Fibroblast of lung (primary cell): ENCODE measurements around the gene ENTHD1.

Experiments
- CTCF ChIP-seq, 2 donors: IDR thresholded peaks in 1 of 2; conservative IDR thresholded peaks in 1 of 2; 1 replicate in 1 of 2; 2 replicates in 1 of 2; pipeline ENCODE4 v1.5.1; 2011 to 2012; ENCODE audit warnings: low read length in 2 of 2, control low read depth in 1 of 2, inconsistent platforms in 1 of 2, low read depth in 1 of 2, mild to moderate bottlenecking in 1 of 2
- EZH2 ChIP-seq: IDR thresholded peaks from 2 replicates; pipeline ENCODE4 v1.5.1; 2012; ENCODE audit warnings: low read length, control low read depth, mild to moderate bottlenecking; ENCODE audit errors: missing control alignments

GRCh38 chr22:39907047-39907446 is 13.5 kb upstream of the ENTHD1 start:
- TF ChIP-seq CTCF (conservative IDR thresholded peaks at IDR 0.05 in 1 of 2, IDR thresholded peaks at IDR 0.05 in 1 of 2; ENCODE audit: low read depth in 1 of 2, low read length in 2 of 2) (no peak), EZH2 (no peak)
